HG03432 (cell line): ENCODE data around the gene SETBP1.

ENCODE experiments used
- ATAC-seq: cut with Tn5 transposase; IDR thresholded peaks from one replicate; pipeline ENCODE4 v1.9.1; 2021; ENCODE audit warnings: mild to moderate bottlenecking, moderate library complexity; ENCODE audit not compliant: unreplicated experiment

The SETBP1 gene

GRCh38 chr18:44704135-44704789 is 23.6 kb downstream of the SETBP1 start:
- no peak for ATAC-seq

- ATAC-seq = no peak
Observed at GRCh38 chr18:44705075-44705675, 24.5 kb downstream of the SETBP1 start.

GRCh38 chr18:44708451-44709083 is 27.9 kb downstream of the SETBP1 start:
- ATAC-seq = no peak

GRCh38 chr18:44709307-44710126 is 28.8 kb downstream of the SETBP1 start:
- ATAC-seq = peak; percentile 98

GRCh38 chr18:44710931-44711330 is 30.2 kb downstream of the SETBP1 start:
- ATAC-seq = no peak

DNA sequence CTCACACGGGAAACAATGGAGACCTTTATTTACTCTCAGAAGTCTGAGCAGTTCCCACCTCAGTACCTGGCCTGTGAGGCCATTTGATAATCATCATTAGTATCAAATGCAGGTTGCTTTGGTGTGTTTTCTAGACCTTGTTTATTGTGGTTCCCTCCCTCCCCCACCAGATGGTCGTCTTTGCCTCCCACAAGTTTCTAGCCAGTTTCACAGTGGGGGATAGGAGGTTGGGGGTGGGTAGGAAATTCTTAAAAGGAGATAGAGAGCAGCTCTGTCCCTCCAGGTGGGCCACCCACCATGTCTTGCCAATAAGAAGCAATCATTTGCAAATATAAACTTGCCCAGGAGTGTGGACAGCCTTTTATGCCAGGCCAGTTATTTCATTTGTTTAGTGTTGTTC is 31.3 kb downstream of the SETBP1 start:
- no peak for ATAC-seq

- ATAC-seq = no peak
Observed at GRCh38 chr18:44713435-44713834, 32.7 kb downstream of the SETBP1 start.

DNA sequence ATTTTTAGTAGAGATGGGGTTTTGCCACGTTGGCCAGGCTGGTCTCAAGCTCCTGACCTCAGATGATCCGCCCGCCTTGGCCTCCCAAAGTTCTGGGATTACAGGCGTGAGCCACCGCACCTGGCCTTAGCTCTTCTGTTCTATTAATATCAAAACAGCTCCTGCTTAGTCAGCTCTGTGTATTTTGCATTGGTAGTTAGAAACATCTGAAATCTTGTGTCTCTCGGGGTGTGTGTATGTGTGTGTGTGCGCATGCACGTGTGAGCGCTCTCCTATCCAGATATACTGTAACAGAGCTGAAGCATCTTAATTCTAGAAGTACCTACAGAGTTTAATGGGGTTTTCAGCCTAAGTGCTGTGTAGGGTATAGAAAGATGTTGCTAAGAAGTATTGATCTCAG is 33.7 kb downstream of the SETBP1 start:
- no peak for ATAC-seq

DNA sequence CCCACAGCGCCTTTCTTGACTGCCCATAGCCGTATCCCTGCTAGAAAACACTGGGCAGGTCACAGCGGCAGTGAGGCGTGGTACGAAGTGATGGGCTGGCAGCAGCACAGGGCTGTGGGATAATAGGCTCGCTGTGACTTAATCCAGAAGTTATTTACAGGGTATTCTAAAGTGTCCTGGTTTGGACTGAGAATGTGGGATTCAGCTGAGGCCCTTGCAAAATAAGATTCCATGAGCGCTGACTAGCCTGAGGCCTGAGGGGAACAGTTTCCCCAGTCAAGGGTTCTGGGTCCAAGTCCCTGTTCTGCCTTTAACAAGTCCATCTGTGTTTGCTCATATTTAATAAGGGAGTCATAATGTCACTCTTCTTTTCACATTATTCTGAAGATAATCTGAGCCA is 34.6 kb downstream of the SETBP1 start:
- ATAC-seq = no peak

- no peak for ATAC-seq
Observed at GRCh38 chr18:44715842-44716241, 35.2 kb downstream of the SETBP1 start.

DNA sequence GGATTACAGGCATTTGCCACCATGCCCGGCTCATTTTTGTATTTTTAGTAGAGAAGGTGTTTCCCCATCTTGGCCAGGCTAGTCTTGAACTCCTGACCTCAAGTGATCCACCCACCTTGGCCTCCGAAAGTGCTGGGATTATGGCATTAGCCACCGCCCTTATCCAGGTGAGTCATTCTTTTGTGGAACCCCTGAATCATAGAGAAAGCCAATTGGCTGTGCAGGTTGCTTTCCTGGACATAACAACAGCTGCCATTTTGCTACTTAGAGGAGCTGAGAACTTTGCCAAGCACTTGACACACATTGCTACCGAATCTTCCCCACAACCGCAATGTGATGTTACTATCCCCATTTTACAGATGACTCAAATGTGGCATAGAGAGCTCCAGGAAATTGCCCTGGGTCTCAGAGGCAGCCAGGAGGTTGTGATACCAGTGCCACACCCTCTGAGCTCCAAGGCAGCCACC is 36.0 kb downstream of the SETBP1 start:
- no peak for ATAC-seq

DNA sequence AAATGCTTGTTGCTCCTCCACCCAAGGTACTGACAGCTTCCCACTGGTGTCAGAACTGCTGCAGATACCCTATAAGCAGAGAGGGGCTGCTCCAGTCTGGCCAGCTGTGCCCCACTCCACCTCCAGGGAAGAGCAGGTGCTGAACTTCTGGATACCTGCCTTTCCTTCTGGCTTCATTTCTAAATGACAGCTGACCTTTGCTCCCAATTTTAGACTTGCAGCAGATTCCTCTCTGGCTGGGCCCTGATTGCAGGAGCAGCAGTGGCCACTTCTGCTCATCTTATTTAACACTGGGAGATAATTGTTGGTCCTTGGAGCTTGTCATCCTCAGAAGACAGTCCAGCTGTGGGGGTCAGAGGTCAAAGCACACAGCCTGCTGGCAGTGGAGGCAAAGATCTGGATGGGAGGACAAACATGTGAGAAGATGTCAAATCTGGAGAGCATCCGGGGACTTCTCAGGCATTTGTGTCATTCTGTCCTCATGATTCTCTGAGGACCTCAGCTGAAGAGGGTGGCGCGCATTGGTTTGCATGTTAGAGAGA is 38.9 kb downstream of the SETBP1 start:
- no peak for ATAC-seq

- peak; percentile 34 for ATAC-seq
Observed at GRCh38 chr18:44721748-44722147, 41.1 kb downstream of the SETBP1 start.

DNA sequence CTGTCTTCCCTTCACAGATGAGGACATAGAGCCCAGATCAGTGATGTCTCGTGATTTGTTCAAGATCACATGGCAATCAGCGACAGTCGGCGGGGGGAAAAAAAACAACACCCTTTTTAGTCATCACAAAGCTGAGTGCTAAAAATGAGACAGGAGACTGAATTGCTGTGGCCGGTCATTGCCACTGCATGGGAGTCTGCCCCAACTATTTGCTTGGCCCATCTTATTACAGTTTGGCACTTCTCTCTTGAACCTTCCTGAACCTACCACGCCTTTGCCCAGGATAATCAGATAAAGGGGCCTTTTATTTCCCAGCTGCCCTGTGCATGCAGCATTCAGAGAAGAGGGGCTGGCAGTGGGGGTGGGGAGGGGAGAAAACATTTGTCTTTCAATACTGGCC is 42.7 kb downstream of the SETBP1 start:
- ATAC-seq = no peak

DNA sequence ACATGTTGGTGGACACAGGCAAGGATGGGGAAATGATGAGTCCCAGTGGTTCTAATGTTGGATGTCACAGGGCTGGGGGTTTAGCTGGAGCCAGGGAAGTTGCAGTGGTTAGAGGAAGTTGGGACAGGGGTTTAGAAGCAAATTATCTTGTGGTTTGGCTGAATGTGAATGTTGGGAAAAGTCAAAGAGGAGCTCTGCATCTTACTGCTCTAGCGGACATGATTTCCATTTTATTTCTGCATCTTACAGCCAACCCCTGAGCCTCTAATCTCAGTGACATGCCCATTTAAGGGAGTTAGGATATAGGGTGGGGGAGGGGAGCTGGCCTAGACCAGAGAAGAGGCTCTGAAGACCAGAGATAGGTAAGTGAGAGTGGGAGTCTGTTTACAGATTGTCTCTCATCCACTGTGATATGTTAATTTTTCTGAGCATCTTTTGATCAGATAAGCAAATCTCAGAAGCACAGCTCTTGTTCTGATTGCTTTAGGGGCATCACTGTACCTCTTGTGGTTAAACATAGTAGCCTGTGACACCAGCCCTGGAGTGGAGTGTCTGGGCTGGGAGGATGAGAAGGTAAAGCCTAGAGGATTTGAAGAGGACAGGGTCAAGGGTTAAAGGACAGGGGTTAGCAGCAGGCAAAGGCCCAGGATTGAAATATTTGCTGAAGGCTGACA is 43.6 kb downstream of the SETBP1 start:
- ATAC-seq = no peak

GRCh38 chr18:44725300-44726058 is 44.8 kb downstream of the SETBP1 start:
- ATAC-seq = peak; percentile 76

DNA sequence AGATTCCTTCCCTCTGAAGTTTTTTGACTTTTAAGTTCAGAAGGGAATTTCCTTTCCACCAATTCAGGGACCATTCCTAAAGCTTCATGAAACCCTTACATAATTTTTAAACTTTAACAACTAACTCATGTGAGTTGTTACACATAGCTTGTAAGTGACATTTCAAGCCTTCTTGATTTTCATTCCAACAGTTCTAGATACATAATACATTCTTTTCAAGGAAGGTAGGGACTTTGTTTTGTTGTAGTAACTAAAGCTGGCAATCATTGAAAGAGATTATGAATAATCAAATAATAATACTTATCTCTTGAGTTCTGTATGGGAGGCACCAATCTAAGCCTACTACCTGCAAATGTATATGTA is 45.4 kb downstream of the SETBP1 start:
- ATAC-seq = no peak

- ATAC-seq = no peak
Observed at GRCh38 chr18:44727291-44727690, 46.6 kb downstream of the SETBP1 start.

DNA sequence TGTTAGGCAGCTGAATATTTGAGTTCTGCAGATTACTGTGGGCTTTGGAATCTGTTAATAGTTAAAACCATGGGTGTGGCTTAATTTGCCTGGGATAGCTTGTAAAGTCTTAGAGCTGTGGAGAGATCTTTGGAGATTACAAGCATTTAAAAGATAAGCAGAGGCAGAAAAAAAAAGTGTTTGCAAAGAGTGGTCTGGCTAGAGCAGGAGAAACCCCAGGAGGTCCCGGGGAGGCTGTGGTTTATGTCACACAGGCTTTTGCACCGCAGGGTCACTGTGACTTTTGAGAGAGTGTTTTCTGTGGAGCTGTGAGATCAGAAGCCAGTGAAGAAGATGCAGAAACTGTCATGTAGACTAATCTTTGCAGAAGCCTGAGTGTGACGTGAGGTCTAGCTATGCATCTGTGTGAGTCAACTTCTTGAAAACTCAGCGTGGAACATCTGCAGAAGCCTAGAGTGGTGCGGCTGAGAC is 49.0 kb downstream of the SETBP1 start:
- ATAC-seq = peak; percentile 22
